ENCODE measurements around the gene IL17RA. TPM values are rescaled to one million over a fixed set of nuclear protein-coding genes. Genes with fewer than 3 reads are reported as not detected.

IL17RA gene
- total RNA-seq, 1 experiment from 2014 or later, result 11.7 TPM

DNA sequence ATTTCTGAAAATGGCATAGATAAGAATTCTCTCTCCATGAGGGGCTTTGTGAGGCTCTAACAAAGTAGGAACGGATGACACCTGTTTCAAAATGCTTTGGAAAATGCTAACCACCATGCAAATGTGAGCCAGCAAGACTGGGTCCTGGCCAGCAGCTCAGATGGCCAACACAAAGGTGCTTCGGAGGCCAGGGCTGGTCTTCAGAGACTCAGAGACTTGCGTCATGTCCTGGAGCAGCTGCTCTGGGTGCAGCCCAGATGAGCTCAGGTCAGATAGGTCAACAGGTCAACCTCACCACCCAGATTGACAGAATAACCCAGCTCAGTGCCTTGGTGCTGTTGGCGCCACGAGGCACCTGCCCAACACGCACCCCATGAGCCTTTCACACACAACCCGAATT, 48.3 kb downstream of the IL17RA start:
- Histone ChIP-seq H3K9me3 (ENCODE audit: control insufficient read depth, insufficient read depth, low read depth, low read length) (no peaks in the 10 kb centered on the region), H3K4me3 (ENCODE audit: low read depth in 2 of 2, low read length in 2 of 2) (no peak overlapping the region), H3K4me1 (ENCODE audit: control insufficient read depth, insufficient read depth, low read length) (no peaks in the 10 kb centered on the region), H3K36me3 (ENCODE audit: control insufficient read depth, insufficient read depth, low read length) (no peaks in the 10 kb centered on the region), H3K27me3 (ENCODE audit: control insufficient read depth, insufficient read depth, low read length) (no peaks in the 10 kb centered on the region), H3K27ac (ENCODE audit: low read length) (no peak overlapping the region)
- intact Hi-C loops (cut with micrococcal nuclease; ENCODE audit: unreplicated experiment) (no loop called here), in situ Hi-C loops (cut with HindIII; ENCODE audit: low pct_unique_long_range_greater_than_20kb, low sequenced_read_pairs) (no loop called here)
- BruUV-seq (replicated peaks), result no TSS peak
- TF ChIP-seq, protein P1, sequence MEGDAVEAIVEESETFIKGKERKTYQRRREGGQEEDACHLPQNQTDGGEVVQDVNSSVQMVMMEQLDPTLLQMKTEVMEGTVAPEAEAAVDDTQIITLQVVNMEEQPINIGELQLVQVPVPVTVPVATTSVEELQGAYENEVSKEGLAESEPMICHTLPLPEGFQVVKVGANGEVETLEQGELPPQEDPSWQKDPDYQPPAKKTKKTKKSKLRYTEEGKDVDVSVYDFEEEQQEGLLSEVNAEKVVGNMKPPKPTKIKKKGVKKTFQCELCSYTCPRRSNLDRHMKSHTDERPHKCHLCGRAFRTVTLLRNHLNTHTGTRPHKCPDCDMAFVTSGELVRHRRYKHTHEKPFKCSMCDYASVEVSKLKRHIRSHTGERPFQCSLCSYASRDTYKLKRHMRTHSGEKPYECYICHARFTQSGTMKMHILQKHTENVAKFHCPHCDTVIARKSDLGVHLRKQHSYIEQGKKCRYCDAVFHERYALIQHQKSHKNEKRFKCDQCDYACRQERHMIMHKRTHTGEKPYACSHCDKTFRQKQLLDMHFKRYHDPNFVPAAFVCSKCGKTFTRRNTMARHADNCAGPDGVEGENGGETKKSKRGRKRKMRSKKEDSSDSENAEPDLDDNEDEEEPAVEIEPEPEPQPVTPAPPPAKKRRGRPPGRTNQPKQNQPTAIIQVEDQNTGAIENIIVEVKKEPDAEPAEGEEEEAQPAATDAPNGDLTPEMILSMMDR (IDR thresholded peaks at IDR 0.05), result no peak
- TF ChIP-seq TCF7L2 (IDR thresholded peaks at IDR 0.05; ENCODE audit: low read depth, low read length) (no peak), SIN3A (IDR thresholded peaks at IDR 0.05; ENCODE audit: borderline replicate concordance, insufficient read depth, low read depth, low read length) (no peak), POLR2AphosphoS5 (IDR thresholded peaks at IDR 0.05; ENCODE audit: low read depth, low read length) (no peak)
- TF ChIP-seq, protein P2, sequence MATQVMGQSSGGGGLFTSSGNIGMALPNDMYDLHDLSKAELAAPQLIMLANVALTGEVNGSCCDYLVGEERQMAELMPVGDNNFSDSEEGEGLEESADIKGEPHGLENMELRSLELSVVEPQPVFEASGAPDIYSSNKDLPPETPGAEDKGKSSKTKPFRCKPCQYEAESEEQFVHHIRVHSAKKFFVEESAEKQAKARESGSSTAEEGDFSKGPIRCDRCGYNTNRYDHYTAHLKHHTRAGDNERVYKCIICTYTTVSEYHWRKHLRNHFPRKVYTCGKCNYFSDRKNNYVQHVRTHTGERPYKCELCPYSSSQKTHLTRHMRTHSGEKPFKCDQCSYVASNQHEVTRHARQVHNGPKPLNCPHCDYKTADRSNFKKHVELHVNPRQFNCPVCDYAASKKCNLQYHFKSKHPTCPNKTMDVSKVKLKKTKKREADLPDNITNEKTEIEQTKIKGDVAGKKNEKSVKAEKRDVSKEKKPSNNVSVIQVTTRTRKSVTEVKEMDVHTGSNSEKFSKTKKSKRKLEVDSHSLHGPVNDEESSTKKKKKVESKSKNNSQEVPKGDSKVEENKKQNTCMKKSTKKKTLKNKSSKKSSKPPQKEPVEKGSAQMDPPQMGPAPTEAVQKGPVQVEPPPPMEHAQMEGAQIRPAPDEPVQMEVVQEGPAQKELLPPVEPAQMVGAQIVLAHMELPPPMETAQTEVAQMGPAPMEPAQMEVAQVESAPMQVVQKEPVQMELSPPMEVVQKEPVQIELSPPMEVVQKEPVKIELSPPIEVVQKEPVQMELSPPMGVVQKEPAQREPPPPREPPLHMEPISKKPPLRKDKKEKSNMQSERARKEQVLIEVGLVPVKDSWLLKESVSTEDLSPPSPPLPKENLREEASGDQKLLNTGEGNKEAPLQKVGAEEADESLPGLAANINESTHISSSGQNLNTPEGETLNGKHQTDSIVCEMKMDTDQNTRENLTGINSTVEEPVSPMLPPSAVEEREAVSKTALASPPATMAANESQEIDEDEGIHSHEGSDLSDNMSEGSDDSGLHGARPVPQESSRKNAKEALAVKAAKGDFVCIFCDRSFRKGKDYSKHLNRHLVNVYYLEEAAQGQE (IDR thresholded peaks at IDR 0.05; ENCODE audit: insufficient read depth in 1 of 2, low read depth in 2 of 2, low read length in 1 of 2), result no peak
- CTCF ChIA-PET, result no interaction called here
- DNase-seq (ENCODE audit: low read depth, low spot score), result no peak
- POLR2A ChIA-PET, result no interaction called here
- no peak for ATAC-seq

DNA sequence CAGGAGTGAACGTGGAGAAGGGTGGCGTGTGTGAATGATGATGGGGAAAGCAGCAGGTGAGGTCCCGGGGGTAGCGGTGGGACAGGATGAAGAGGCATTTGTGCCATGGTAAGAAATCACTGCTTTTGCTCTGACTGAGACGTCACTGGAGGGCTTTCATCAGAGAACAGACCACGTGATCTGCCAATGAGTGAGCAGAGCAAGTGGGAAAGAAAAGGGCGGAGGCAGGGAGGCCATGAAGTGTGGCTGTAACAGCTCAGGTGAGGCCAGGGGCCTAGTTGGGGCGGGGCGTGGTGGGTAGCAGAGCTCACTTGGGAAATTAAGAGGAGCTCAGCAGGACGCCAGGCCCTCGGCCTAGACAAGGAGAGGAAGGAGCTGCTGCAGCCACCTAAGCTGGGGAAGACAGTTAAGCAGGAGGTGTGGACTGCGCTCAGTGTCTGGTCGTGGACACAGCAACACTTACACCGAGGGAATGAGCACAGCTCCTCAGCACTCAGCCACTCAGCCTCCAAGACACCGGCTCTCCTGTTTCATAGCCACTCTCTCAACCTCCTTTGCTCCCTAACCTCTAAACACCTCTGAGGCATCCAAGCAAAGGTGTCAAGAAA, 50.5 kb downstream of the IL17RA start:
- Histone ChIP-seq H3K27me3 (ENCODE audit: control insufficient read depth, insufficient read depth, low read length) (no peaks in the 10 kb centered on the region), H3K9me3 (ENCODE audit: control insufficient read depth, insufficient read depth, low read depth, low read length) (no peaks in the 10 kb centered on the region), H3K4me3 (ENCODE audit: low read depth in 2 of 2, low read length in 2 of 2) (no peak overlapping the region), H3K4me1 (ENCODE audit: control insufficient read depth, insufficient read depth, low read length) (no peaks in the 10 kb centered on the region), H3K36me3 (ENCODE audit: control insufficient read depth, insufficient read depth, low read length) (no peaks in the 10 kb centered on the region; the same call in 1 of the 2 replicates), H3K27ac (ENCODE audit: low read length) (no peak overlapping the region)
- BruUV-seq (replicated peaks), result no TSS peak
- TF ChIP-seq, protein P1 (IDR thresholded peaks at IDR 0.05), result no peak
- no peak for TF ChIP-seq SIN3A (IDR thresholded peaks at IDR 0.05; ENCODE audit: borderline replicate concordance, insufficient read depth, low read depth, low read length)
- TF ChIP-seq, protein P2 (IDR thresholded peaks at IDR 0.05; ENCODE audit: insufficient read depth in 1 of 2, low read depth in 2 of 2, low read length in 1 of 2), result no peak
- TF ChIP-seq POLR2AphosphoS5 (IDR thresholded peaks at IDR 0.05; ENCODE audit: low read depth, low read length), result no peak
- TF ChIP-seq TCF7L2 (IDR thresholded peaks at IDR 0.05; ENCODE audit: low read depth, low read length), result no peak
- in situ Hi-C loops (cut with HindIII; ENCODE audit: low pct_unique_long_range_greater_than_20kb, low sequenced_read_pairs) (no loop called here), intact Hi-C loops (cut with micrococcal nuclease; ENCODE audit: unreplicated experiment) (no loop called here)
- no peak for DNase-seq (ENCODE audit: low read depth, low spot score)
- ATAC-seq, result no peak
- POLR2A ChIA-PET, result no interaction called here
- CTCF ChIA-PET, result interaction anchor here (0.5 kb wide), 1 partner anchor 58 kb away, joined by 10 read pairs; no protein-coding TSS in a partner anchor

Data from Panc1 (cell line).